CD4-positive, alpha-beta T cell treated with Interleukin-17A for 1 hour (primary cell): Measurements from ENCODE around the gene ENO1.

Experiments
- DNase-seq: peaks from one replicate; pipeline ENCODE4 v3.0.0-alpha.2; 2020

The ENO1 gene

GRCh38 chr1:8870103-8870502 is 8.4 kb downstream of the ENO1 start:
- DNase-seq, result no peak

GRCh38 chr1:8867878-8868567 is 10.5 kb downstream of the ENO1 start:
- no peak for DNase-seq

- DNase-seq, result no peak
Measured at GRCh38 chr1:8866792-8867415, 11.6 kb downstream of the ENO1 start.

GRCh38 chr1:8866173-8866791 is 12.2 kb downstream of the ENO1 start:
- DNase-seq, result no peak

DNA sequence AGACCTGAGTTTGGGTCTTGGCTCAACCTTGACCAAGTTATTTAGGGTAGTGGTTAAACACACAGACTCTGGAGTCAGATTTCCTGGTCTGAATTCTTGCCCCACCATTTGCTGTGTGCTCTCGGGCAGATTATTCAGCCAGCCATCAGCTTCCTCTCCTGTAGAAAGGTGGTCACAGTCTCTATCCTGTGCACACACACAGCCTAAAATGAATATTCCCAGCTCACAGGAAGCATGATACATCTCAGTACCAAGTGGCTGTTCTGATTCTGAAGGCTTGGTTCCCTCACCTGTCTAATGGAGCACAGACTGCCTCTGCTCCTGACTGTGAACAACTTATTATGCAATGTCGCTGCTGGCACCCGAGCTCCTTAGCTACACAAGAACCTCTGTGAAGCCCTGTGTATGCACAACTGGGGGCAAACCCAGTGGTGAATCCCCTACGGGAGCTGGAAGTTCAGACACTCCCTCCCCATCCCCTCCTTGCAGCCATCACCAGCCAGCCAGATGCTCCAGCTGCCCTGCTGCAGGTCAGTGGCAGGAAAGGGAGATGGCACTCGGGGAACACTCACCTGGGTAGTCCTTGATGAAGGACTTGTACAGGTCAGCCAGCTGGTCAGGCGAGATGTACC is 13.7 kb downstream of the ENO1 start:
- no peak for DNase-seq

GRCh38 chr1:8863794-8864233 is 14.7 kb downstream of the ENO1 start:
- no peak for DNase-seq

GRCh38 chr1:8863138-8863537 is 15.3 kb downstream of the ENO1 start:
- DNase-seq, result no peak

- DNase-seq, result peak; percentile 65
Measured at GRCh38 chr1:8862528-8862927, 16.0 kb downstream of the ENO1 start.

- DNase-seq, result no peak
Measured at GRCh38 chr1:8860738-8861516, 17.6 kb downstream of the ENO1 start.

DNA sequence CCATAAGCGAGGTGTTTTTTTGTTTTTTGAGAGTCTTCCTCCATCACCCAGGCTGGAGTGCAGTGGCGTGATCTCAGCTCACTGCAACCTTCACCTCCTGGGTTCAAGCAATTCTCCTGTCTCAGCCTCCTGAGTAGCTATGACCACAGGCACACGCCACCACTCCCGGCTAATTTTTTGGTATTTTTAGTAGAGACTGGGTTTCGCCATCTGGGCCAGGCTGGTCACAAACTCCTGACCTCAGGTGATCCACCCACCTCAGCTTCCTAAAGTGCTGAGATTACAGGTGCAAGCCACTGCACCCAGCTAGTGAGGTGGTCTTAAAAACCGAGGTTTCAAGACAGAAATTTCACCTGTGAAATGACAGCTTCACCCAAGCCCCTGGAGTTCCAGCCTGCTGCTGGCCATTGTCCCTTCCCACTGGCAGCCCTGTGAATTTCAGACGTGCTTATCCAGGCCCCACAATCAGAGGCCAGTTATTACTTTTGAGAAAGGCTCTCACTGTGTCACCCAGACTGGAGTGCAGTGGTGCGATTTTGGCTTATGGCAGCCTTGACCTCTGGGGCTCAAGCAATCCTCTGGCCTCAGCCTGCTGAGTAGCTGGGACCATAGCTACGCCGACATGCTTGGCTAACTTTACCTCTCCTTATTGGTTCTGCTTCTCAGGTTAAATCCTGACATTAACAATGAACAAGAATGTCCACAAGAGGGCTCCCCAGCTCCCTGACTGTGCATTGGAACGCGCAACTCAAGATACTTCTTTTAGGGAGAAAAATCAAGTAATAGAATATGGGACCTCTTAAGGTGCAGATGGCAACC is 19.4 kb downstream of the ENO1 start:
- DNase-seq, result peak; percentile 75

- no peak for DNase-seq
Measured at GRCh38 chr1:8858112-8858668, 20.3 kb downstream of the ENO1 start.

DNA sequence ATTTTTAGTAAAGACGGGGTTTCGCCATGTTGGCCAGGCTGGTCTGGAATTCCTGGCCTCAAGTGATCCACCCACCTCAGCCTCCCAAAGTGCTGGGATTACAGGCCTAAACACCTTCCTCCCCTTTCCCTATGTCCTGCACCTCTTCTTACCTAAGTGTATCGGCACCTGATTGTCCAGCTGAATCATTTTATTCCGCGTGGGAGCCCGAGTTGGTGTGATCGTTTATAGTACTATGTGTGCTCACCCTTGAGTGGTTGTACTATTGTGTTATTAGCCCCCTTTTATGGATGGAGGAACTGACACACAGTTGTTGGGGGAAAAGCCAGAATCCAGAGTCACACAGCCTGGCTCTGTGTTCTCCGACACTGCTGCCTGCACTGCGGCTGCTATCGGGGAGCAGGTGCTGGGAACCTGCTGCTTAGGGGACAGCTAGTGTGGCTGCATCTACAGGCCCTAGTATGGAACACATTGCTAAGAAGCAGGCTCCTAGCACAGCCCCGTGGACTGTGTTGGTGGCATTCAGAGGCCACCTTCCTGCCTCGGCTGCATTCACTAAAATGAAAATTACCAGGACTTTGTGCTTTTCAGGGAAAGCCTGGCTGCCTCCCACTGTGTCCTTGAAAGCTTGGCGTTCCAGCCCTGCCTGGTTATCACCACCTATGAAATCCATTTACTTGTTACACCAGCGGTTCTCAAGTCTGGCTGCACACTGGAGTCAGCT is 21.6 kb downstream of the ENO1 start:
- DNase-seq, result no peak

DNA sequence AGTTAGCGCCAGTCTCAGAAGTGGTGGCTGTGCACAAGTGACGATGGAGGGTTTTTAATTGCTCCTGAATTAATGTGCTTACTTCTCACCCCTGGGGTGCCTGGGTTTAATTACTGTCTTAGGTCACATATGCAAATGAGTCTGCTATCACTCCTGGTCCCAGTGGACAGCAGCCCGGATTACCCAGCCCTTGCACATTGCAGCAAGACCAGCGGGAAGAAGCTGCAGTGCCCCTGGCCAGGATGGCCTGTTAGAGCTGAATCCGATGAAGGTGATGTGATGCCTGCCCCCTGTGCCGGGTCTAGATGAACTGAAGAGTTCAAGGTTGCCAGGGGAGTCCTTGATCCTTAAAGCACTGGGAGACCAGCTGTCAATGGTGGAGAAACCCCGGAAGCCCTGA is 24.2 kb downstream of the ENO1 start:
- DNase-seq, result no peak

DNA sequence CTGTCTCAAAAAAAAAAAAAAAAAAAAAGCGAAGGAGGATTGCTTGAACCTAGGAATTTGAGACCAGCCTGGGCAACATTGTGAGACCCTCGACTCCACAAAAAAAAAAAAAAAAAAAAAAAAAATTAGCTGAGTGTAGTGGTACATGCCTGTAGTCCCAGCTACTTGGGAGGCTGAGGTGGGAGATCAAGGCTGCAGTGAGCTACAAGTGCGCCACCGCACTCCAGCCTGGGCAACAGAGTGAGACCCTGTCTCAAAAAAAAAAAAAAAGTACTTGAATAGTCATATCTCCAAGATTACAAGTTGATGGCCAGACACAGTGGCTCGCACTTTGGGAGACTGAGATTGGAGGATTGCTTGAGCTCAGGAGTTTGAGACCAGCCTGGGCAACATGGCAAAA is 27.4 kb downstream of the ENO1 start:
- no peak for DNase-seq

GRCh38 chr1:8848663-8849386 is 29.7 kb downstream of the ENO1 start:
- peak; percentile 67 for DNase-seq

DNA sequence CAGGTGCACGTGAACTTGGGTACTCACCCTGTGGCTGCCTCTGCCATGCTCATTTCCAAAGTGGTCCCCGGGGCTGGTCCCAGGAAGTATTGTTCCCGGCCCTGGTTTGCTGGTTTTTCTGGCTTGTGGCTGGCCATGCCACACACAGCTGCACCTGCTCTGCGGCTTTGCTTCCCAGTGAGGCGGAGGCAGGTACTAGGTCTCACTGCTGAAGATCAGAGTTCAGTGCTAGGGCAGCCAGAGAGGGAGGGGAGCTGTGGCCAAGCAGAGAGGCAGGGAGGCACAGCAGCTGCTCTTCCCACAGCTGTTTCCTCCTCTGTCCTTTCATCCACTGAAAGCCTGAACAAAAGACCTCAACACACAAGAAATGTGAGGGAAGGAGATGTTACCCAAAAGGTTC is 30.5 kb downstream of the ENO1 start:
- no peak for DNase-seq

GRCh38 chr1:8846263-8846662 is 32.2 kb downstream of the ENO1 start:
- no peak for DNase-seq

- no peak for DNase-seq
Measured at GRCh38 chr1:8845104-8846097, 33.1 kb downstream of the ENO1 start.

DNA sequence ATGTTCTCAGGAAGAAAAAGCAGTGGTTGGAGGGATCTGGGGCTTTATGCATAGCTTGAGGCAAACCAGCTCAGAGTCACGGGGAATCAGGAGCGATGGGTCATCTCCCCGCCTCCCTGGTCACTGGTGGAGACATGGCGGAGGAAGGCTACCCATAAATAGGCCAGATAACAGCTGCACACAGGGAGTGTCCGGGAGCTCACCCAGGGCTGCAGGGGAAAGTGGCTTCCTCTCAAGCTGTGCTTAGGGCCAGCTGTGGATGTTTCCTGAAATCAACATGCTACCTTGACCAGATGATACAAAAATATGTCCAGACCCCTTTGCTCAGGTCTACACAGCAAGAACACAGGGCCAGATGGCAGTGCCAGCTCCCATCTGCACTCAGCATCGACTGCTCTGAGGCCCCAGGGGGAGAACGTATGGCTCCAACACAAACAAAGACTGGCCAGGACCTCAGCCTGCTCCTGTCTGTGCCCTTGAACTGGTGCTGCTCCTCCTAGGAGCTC is 33.9 kb downstream of the ENO1 start:
- no peak for DNase-seq
